ENCODE results near the gene WDR74.

GRCh38 chr11:62882788-62883501 is 43.6 kb upstream of the WDR74 start:
- TF ChIP-seq CTCF (conservative IDR thresholded peaks at IDR 0.05) = no peak
- TF ChIP-seq EZH2 (IDR thresholded peaks at IDR 0.05; ENCODE audit: low read depth) = no peak
